Measurements from ENCODE around the gene COX19.
"Not testable (repeated sequence)": the region's sequence is repeated elsewhere in the genome, so short reads cannot be mapped to it uniquely, and the experiment has no call there.

The COX19 gene

DNA sequence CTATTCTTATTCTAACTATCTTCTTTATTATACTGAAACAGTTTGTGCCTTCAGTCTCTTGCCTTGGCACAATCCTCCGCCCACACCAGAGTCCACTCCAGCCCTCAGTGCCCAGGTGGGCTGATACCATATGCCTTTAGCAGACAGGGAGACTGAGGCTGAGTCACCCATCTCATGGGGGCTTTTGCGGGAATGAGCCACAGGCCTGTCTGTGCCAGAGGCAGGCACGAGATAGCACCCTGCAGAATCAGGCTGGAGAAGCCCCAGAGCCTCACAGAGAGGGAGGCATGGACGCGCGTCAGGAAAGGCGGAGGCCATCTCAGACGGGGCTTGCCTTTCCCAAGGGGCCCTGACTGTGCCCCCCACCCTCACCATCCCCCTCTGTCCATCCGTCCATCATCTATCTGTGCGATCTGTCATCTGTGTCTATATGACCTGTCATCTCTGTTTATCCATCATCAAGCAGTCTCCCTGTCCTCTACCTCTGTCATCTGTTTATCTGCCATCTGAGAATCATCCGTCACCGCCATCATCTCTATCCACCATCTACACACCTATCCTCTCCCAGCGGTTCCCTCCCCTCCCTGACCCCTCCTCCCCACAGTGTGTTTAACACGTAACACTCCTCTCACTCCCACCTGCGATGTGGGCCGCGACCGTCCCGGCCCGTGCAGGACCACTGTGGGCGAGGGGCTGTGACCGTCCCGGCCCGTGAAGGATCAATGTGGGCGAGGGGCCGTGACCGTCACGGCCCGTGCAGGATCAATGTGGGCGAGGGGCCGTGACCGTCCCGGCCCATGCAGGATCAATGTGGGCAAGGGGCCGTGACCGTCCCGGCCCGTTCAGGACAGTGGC is 13.6 kb downstream of the COX19 start:
- ChIA-PET CTCF (no interaction called here), POLR2A (interaction anchor here (1.0 kb wide), 1 partner anchor 13 kb away, joined by 3 read pairs; the partner anchor contains the start of gene COX19)
- DNase-seq (ENCODE audit: extremely low spot score) = no peak
- TF ChIP-seq FOXM1 (IDR thresholded peaks at IDR 0.05; ENCODE audit: borderline replicate concordance) = no peak
- TF ChIP-seq LEF1 (IDR thresholded peaks at IDR 0.05; ENCODE audit: borderline replicate concordance) = no peak
- no peak for TF ChIP-seq ZNF384 (IDR thresholded peaks at IDR 0.05)
- TF ChIP-seq BHLHE40 (IDR thresholded peaks at IDR 0.05; ENCODE audit: borderline replicate concordance) = no peak
- TF ChIP-seq TARDBP (IDR thresholded peaks at IDR 0.05) = no peak
- no peak for TF ChIP-seq ELF4 (IDR thresholded peaks at IDR 0.05)
- no peak for TF ChIP-seq FOXA1 (IDR thresholded peaks at IDR 0.05)
- no peak for TF ChIP-seq SUZ12 (IDR thresholded peaks at IDR 0.05)
- TF ChIP-seq FOXK2 (IDR thresholded peaks at IDR 0.05) = no peak
- TF ChIP-seq, protein P1, sequence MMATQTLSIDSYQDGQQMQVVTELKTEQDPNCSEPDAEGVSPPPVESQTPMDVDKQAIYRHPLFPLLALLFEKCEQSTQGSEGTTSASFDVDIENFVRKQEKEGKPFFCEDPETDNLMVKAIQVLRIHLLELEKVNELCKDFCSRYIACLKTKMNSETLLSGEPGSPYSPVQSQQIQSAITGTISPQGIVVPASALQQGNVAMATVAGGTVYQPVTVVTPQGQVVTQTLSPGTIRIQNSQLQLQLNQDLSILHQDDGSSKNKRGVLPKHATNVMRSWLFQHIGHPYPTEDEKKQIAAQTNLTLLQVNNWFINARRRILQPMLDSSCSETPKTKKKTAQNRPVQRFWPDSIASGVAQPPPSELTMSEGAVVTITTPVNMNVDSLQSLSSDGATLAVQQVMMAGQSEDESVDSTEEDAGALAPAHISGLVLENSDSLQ (IDR thresholded peaks at IDR 0.05) = no peak
- TF ChIP-seq SP1 (IDR thresholded peaks at IDR 0.05) = no peak
- no peak for TF ChIP-seq ARNT (IDR thresholded peaks at IDR 0.05)
- TF ChIP-seq L3MBTL2 (conservative IDR thresholded peaks at IDR 0.05) = no peak
- no peak for TF ChIP-seq CTBP1 (IDR thresholded peaks at IDR 0.05; ENCODE audit: borderline replicate concordance)
- TF ChIP-seq HDGF (IDR thresholded peaks at IDR 0.05; ENCODE audit: borderline replicate concordance) = no peak
- TF ChIP-seq NFRKB (IDR thresholded peaks at IDR 0.05) = no peak

DNA sequence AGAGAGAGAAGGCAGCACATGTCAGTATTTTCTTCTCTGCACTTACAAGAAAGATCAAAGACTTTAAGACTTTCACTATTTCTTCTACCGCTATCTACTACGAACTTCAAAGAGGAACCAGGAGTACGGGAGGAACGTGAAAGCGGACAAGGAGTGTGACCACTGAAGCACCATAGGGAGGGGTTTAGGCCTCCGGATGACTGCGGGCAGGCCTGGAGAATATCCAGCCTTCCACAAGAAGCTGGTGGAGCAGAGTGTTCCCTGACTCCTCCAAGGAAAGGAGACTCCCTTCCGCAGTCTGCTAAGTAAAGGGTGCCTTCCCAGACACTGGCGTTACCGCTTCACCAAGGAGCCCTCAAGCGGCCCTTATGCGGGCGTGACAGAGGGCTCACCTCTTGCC is 14.4 kb downstream of the COX19 start:
- POLR2A ChIA-PET; CTCF ChIA-PET; DNase-seq (ENCODE audit: extremely low spot score): not testable (repeated sequence)

DNA sequence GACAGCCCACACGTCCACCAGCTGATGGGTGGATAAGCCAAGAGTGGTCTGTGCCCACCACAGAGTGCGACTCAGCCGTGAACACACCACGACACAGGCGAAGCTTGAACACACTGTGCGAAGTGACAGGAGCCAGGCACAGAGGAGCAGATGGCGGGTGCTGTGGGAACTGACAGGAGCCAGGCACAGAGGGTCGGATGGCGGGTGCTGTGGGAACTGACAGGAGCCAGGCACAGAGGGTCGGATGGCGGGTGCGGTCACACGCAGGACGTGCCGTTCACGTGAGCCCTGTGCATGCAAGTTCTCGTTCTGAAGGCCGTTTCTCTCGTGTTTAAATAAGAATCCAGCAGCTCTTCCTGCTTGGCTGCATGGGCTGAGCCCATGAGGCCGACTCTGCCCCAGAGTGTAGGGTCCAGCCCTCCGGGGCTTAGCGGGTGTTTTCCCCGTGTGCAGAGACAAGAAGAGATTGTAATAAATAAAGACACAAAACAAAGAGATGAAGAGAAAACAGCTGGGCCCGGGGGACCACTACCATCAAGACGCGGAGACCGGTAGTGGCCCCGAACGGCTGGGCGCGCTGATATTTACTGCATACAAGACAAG is 15.0 kb downstream of the COX19 start:
- CTCF ChIA-PET = no interaction called here
- TF ChIP-seq FOXK2 (IDR thresholded peaks at IDR 0.05) (no peak), ELF4 (IDR thresholded peaks at IDR 0.05) (no peak), ARNT (IDR thresholded peaks at IDR 0.05) (no peak)
- POLR2A ChIA-PET = interaction anchor here (1.2 kb wide), 1 partner anchor 14 kb away, joined by 3 read pairs; no protein-coding TSS in a partner anchor
- no peak for DNase-seq (ENCODE audit: extremely low spot score)

- POLR2A ChIA-PET = interaction anchor here (1.2 kb wide), 1 partner anchor 15 kb away, joined by 3 read pairs; no protein-coding TSS in a partner anchor
- CTCF ChIA-PET; DNase-seq (ENCODE audit: extremely low spot score): not testable (repeated sequence)
Observed at GRCh38 chr7:959740-960139, 15.6 kb downstream of the COX19 start.

DNA sequence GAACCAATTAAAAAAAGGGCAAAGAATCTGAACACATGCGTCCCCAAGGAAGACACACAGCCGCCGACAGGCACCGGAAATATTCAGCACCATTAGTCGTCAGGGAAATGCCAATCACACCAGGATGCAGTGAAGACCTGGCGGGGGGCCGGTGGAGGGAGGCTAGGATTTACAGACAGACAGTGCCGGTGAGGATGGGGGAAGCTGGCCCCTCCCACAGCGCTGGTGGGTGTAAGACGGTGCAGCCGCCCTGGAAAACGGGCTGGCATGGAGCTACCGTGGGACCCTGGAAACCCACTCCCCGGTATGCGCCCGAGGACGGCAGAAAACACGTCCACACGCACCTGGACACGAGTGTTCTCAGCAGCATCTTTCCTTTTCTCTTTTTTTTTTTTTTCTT is 16.1 kb downstream of the COX19 start:
- ChIA-PET POLR2A (interaction anchor here (1.2 kb wide), 1 partner anchor 15 kb away, joined by 3 read pairs; no protein-coding TSS in a partner anchor), CTCF (no interaction called here)
- TF ChIP-seq TARDBP (IDR thresholded peaks at IDR 0.05) (no peak), ARNT (IDR thresholded peaks at IDR 0.05) (no peak), ZNF384 (IDR thresholded peaks at IDR 0.05) (no peak)
- DNase-seq (ENCODE audit: extremely low spot score) = no peak

DNA sequence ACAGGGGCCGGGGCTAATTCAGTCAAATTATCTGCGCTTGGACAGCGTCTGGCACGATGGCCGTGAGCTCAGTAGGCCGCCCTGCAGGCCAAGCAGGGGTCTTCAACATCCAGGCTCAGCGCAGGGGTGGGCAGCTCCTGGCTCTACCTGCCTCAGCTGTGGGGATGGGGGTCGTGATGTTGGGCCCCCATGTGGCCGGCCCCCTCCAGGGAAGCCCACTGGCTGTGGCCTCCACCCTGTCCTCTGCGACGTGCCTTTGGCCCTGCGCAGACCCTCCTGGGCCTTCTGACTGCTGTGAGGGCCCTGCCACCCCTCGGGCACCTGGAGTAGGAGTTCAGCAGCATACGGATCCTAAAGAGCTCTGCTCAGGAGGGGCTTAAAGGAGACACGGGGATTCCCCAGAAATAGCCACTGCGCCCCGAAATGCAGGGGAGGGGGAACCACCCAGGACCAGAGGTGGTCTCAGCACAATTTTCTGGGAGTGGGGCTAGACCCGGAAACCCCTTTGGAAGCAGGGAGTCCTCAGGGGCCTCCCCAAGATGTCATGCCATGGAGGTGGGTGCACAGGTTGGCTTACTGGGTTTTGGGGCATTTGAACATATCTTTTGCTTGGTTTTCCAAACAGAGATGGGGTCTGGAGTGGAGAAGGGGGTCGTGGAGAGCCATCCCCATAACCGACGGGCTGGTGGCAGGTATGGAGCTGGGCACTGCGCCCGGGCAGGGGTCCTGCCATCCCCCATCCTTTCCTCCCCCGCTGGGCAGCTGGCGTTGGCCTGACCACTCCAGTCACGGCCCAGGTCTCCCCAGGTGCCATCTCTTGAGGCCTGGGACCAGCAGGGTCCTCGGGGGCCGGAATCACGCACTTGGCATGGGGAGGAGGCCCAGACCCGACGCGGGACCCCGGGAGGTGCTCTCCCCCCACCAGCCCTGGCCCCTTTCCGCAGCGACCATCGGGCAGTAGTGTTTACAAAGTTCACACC is 16.8 kb downstream of the COX19 start:
- DNase-seq (ENCODE audit: extremely low spot score) = no peak
- ChIA-PET POLR2A (no interaction called here), CTCF (interaction anchor here (0.6 kb wide), 1 partner anchor 27 kb away, joined by 3 read pairs; no protein-coding TSS in a partner anchor)
- TF ChIP-seq BHLHE40 (IDR thresholded peaks at IDR 0.05; ENCODE audit: borderline replicate concordance) (no peak), SUZ12 (IDR thresholded peaks at IDR 0.05) (no peak), CTBP1 (IDR thresholded peaks at IDR 0.05; ENCODE audit: borderline replicate concordance) (no peak), HDGF (IDR thresholded peaks at IDR 0.05; ENCODE audit: borderline replicate concordance) (no peak), SP1 (IDR thresholded peaks at IDR 0.05) (no peak), FOXM1 (IDR thresholded peaks at IDR 0.05; ENCODE audit: borderline replicate concordance) (no peak), NFRKB (IDR thresholded peaks at IDR 0.05) (no peak), FOXA1 (IDR thresholded peaks at IDR 0.05) (no peak), ZNF384 (IDR thresholded peaks at IDR 0.05) (no peak), TARDBP (IDR thresholded peaks at IDR 0.05) (no peak), LEF1 (IDR thresholded peaks at IDR 0.05; ENCODE audit: borderline replicate concordance) (no peak), L3MBTL2 (conservative IDR thresholded peaks at IDR 0.05) (no peak), ELF4 (IDR thresholded peaks at IDR 0.05) (no peak), FOXK2 (IDR thresholded peaks at IDR 0.05) (no peak), ARNT (IDR thresholded peaks at IDR 0.05) (no peak)
- TF ChIP-seq, protein P1 (IDR thresholded peaks at IDR 0.05) = no peak

Measured in HEK293T (cell line).